Neural cell (in vitro differentiated cells): ENCODE data around the gene ARSB. TPM values are rescaled to one million over a fixed set of nuclear protein-coding genes. Genes with fewer than 3 reads are reported as not detected.

Experiments
- H2AFZ ChIP-seq: fragments of 200-600, 300-800 bp; sonication (generic), shearing (Covaris generic); 2 replicates; pipeline ENCODE4 v1.6.0; 2014; ENCODE audit warnings: low read depth, mild to moderate bottlenecking, antibody characterized with exemption, low read length, moderate library complexity
- H3F3A ChIP-seq: fragments of 200-600 bp; shearing (Covaris generic); 2 replicates; pipeline ENCODE4 v1.6.1; 2016; ENCODE audit warnings: mild to moderate bottlenecking, moderate library complexity, mixed read lengths, antibody characterized with exemption, low read length; ENCODE audit not compliant: insufficient read depth, poor library complexity, severe bottlenecking
- H3K27ac ChIP-seq: fragments of 200-600, 300-800 bp; sonication (generic), shearing (Covaris generic); 2 replicates; pipeline ENCODE4 v1.5.1; 2014; ENCODE audit warnings: mild to moderate bottlenecking, low read length, moderate library complexity
- H3K27me3 ChIP-seq: fragments of 300-800, 200-600 bp; sonication (generic), shearing (Covaris generic); 2 replicates; pipeline ENCODE4 v1.6.0; 2014; ENCODE audit warnings: mild to moderate bottlenecking, low read depth, low read length, moderate library complexity; ENCODE audit not compliant: insufficient read depth
- H3K36me3 ChIP-seq: fragments of 300-800, 200-600 bp; sonication (generic), shearing (Covaris generic); 2 replicates; pipeline ENCODE4 v1.5.1; 2014; ENCODE audit warnings: mild to moderate bottlenecking, antibody characterized with exemption, low read length, moderate library complexity; ENCODE audit not compliant: insufficient read depth
- H3K4me2 ChIP-seq: fragments of 300-800, 200-600 bp; sonication (generic), shearing (Covaris generic); 2 replicates; pipeline ENCODE4 v1.6.0; 2014; ENCODE audit warnings: mild to moderate bottlenecking, low read length
- H3K4me3 ChIP-seq: fragments of 300-800, 200-600 bp; sonication (generic), shearing (Covaris generic); 2 replicates; pipeline ENCODE4 v1.5.1; 2014; ENCODE audit warnings: mild to moderate bottlenecking, low read length, moderate library complexity
- H3K79me2 ChIP-seq: fragments of 200-600 bp; shearing (Covaris generic); replicated peaks from 2 replicates; pipeline ENCODE4 v1.6.0; 2014; ENCODE audit warnings: mild to moderate bottlenecking, low read length, moderate library complexity; ENCODE audit not compliant: insufficient read depth
- H3K9ac ChIP-seq: fragments of 300-800, 200-600 bp; sonication (generic), shearing (Covaris generic); 2 replicates; pipeline ENCODE4 v1.6.1; 2016; ENCODE audit warnings: mild to moderate bottlenecking, low read length, mixed read lengths
- H3K9me2 ChIP-seq: fragments of 200-600 bp; shearing (Covaris generic); 2 replicates; pipeline ENCODE4 v1.6.1; 2016; ENCODE audit warnings: mild to moderate bottlenecking, low read length, mixed read lengths; ENCODE audit not compliant: insufficient read depth
- H3K9me3 ChIP-seq: fragments of 200-600, 300-800 bp; sonication (generic), shearing (Covaris generic); 2 replicates; pipeline ENCODE4 v1.6.1; 2016; ENCODE audit warnings: mild to moderate bottlenecking, mixed run types, low read length, moderate library complexity, mixed read lengths
- H4K20me1 ChIP-seq: fragments of 200-600 bp; shearing (Covaris generic); 2 replicates; pipeline ENCODE4 v1.6.1; 2016; ENCODE audit warnings: mild to moderate bottlenecking, mixed run types; ENCODE audit not compliant: insufficient read depth
- EP300 ChIP-seq: fragments of 450-650 bp; conservative IDR thresholded peaks from 2 replicates; pipeline ENCODE4 v1.6.1; 2014; ENCODE audit warnings: antibody characterized with exemption, mild to moderate bottlenecking, moderate library complexity; ENCODE audit not compliant: poor library complexity, severe bottlenecking
- POLR2AphosphoS5 ChIP-seq: IDR thresholded peaks from 2 replicates; pipeline ENCODE4 v1.6.1; 2012
- SMC3 ChIP-seq: fragments of 450-650 bp; conservative IDR thresholded peaks from 2 replicates; pipeline ENCODE4 v1.6.1; 2014; ENCODE audit warnings: antibody characterized with exemption, mild to moderate bottlenecking, moderate library complexity; ENCODE audit not compliant: poor library complexity
- TAF1 ChIP-seq: IDR thresholded peaks from 2 replicates; pipeline ENCODE4 v1.6.1; 2012; ENCODE audit warnings: low read depth
- polyA plus RNA-seq: library from polyadenylated mRNA; depleted of rRNA; stranded (reverse); fragments of >200 nt; gene quantifications from 2 replicates; pipeline ENCODE4 v1.2.3, GENCODE V29; 2014
- TF ChIP-seq, protein P1 (sequence below): fragments of 450-650 bp; IDR thresholded peaks from 2 replicates; pipeline ENCODE4 v1.5.1; 2014; ENCODE audit warnings: antibody characterized with exemption, mild to moderate bottlenecking, moderate library complexity; ENCODE audit not compliant: poor library complexity, severe bottlenecking
- TF ChIP-seq, protein P2 (sequence below): IDR thresholded peaks from 2 replicates; pipeline ENCODE4 v1.6.1; 2012; ENCODE audit warnings: borderline replicate concordance

ARSB gene
- polyA plus RNA-seq, 1 donor from 2014 or later: 8.7 TPM

- H3K4me2 ChIP-seq: no peak overlapping the region
Observed at GRCh38 chr5:78756858-78757257, 228.3 kb downstream of the ARSB start.

GRCh38 chr5:78755822-78756429 is 229.2 kb downstream of the ARSB start:
- Histone ChIP-seq H3K9ac (no peak overlapping the region), H3K27me3 (no peaks in the 10 kb centered on the region), H3K36me3 (no peaks in the 10 kb centered on the region), H3K4me3 (no peak overlapping the region), H3K79me2 (no peaks in the 10 kb centered on the region), H3F3A (no peaks in the 10 kb centered on the region), H3K9me3 (no peaks in the 10 kb centered on the region), H3K4me2 (no peak overlapping the region), H3K9me2 (no peaks in the 10 kb centered on the region), H2AFZ (no peak overlapping the region), H3K27ac (no peak overlapping the region), H4K20me1 (no peaks in the 10 kb centered on the region)
- TF ChIP-seq SMC3: no peak
- TF ChIP-seq EP300: no peak
- TF ChIP-seq, protein P1, sequence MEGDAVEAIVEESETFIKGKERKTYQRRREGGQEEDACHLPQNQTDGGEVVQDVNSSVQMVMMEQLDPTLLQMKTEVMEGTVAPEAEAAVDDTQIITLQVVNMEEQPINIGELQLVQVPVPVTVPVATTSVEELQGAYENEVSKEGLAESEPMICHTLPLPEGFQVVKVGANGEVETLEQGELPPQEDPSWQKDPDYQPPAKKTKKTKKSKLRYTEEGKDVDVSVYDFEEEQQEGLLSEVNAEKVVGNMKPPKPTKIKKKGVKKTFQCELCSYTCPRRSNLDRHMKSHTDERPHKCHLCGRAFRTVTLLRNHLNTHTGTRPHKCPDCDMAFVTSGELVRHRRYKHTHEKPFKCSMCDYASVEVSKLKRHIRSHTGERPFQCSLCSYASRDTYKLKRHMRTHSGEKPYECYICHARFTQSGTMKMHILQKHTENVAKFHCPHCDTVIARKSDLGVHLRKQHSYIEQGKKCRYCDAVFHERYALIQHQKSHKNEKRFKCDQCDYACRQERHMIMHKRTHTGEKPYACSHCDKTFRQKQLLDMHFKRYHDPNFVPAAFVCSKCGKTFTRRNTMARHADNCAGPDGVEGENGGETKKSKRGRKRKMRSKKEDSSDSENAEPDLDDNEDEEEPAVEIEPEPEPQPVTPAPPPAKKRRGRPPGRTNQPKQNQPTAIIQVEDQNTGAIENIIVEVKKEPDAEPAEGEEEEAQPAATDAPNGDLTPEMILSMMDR: no peak
- TF ChIP-seq, protein P2, sequence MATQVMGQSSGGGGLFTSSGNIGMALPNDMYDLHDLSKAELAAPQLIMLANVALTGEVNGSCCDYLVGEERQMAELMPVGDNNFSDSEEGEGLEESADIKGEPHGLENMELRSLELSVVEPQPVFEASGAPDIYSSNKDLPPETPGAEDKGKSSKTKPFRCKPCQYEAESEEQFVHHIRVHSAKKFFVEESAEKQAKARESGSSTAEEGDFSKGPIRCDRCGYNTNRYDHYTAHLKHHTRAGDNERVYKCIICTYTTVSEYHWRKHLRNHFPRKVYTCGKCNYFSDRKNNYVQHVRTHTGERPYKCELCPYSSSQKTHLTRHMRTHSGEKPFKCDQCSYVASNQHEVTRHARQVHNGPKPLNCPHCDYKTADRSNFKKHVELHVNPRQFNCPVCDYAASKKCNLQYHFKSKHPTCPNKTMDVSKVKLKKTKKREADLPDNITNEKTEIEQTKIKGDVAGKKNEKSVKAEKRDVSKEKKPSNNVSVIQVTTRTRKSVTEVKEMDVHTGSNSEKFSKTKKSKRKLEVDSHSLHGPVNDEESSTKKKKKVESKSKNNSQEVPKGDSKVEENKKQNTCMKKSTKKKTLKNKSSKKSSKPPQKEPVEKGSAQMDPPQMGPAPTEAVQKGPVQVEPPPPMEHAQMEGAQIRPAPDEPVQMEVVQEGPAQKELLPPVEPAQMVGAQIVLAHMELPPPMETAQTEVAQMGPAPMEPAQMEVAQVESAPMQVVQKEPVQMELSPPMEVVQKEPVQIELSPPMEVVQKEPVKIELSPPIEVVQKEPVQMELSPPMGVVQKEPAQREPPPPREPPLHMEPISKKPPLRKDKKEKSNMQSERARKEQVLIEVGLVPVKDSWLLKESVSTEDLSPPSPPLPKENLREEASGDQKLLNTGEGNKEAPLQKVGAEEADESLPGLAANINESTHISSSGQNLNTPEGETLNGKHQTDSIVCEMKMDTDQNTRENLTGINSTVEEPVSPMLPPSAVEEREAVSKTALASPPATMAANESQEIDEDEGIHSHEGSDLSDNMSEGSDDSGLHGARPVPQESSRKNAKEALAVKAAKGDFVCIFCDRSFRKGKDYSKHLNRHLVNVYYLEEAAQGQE: no peak
- TF ChIP-seq POLR2AphosphoS5: no peak
- TF ChIP-seq TAF1: no peak

More at GRCh38 chr5:78756858-78757257, 228.3 kb downstream of the ARSB start:
- no peak overlapping the region for H3K27ac ChIP-seq
- H3K27me3 ChIP-seq: no peaks in the 10 kb centered on the region
- no peak overlapping the region for H3K9ac ChIP-seq
- H4K20me1 ChIP-seq: no peaks in the 10 kb centered on the region
- no peaks in the 10 kb centered on the region for H3K9me2 ChIP-seq
- H3K4me3 ChIP-seq: no peak overlapping the region
- TF ChIP-seq TAF1 (no peak), POLR2AphosphoS5 (no peak)
- TF ChIP-seq, protein P2: no peak
- no peaks in the 10 kb centered on the region for H3K9me3 ChIP-seq
- H3K36me3 ChIP-seq: no peaks in the 10 kb centered on the region
- no peaks in the 10 kb centered on the region for H3F3A ChIP-seq
- no peaks in the 10 kb centered on the region for H3K79me2 ChIP-seq
- no peak overlapping the region for H2AFZ ChIP-seq
